Panc1 (cell line): ENCODE measurements around the gene ZDHHC7. TPM values are rescaled to one million over a fixed set of nuclear protein-coding genes. Genes with fewer than 3 reads are reported as not detected.

Experiments used
- ATAC-seq: fragments of 200-7000 bp; cut with Tn5 transposase; 2 replicates; pipeline ENCODE4 v1.9.1; 2020; ENCODE audit warnings: mild to moderate bottlenecking, moderate library complexity
- BruUV-seq: library from RNA; stranded (reverse); fragments of 400-500 nt; replicated peaks from 2 replicates; lab custom pipeline; 2021; lab: Mats Ljungman, UMichigan
- CTCF ChIA-PET: fragments of 300-600 bp; sonication (Branson Sonifier 250); formaldehyde crosslinking; loops from one replicate; lab custom pipeline; 2022; ENCODE audit warnings: antibody characterized with exemption; lab: Charles Lee
- POLR2A ChIA-PET: fragments of 300-600 bp; sonication (Branson Sonifier 250); formaldehyde crosslinking; loops from one replicate; lab custom pipeline; 2022; ENCODE audit warnings: antibody characterized with exemption; lab: Charles Lee
- DNase-seq: peaks from one replicate; pipeline ENCODE4 v3.0.0-alpha.2; 2010; ENCODE audit warnings: low read depth, low spot score
- H3K27ac ChIP-seq: 2 replicates; pipeline ENCODE4 v1.5.1; 2011; ENCODE audit warnings: mild to moderate bottlenecking, low read length, inconsistent platforms
- H3K27me3 ChIP-seq: fragments of 200-500 bp; sonication (Bioruptor generic); 2 replicates; pipeline ENCODE4 v1.6.0; 2014; ENCODE audit warnings: low read length, inconsistent platforms; ENCODE audit not compliant: control insufficient read depth, insufficient read depth
- H3K36me3 ChIP-seq: fragments of 200-500 bp; sonication (Bioruptor generic); 2 replicates; pipeline ENCODE4 v1.5.1; 2014; ENCODE audit warnings: inconsistent platforms, mild to moderate bottlenecking, low read length, moderate library complexity; ENCODE audit not compliant: control insufficient read depth, insufficient read depth
- H3K4me1 ChIP-seq: 2 replicates; pipeline ENCODE4 v1.5.1; 2011; ENCODE audit warnings: inconsistent platforms, mild to moderate bottlenecking, low read length, moderate library complexity; ENCODE audit not compliant: control insufficient read depth, insufficient read depth
- H3K4me3 ChIP-seq, 2 experiments: 2 replicates each; pipeline ENCODE4 v1.5.1; 2011 to 2012; ENCODE audit warnings: low read depth in 2 of 2, low read length in 2 of 2, mild to moderate bottlenecking in 2 of 2, inconsistent platforms in 1 of 2, moderate library complexity in 1 of 2
- H3K9me3 ChIP-seq: fragments of 200-500 bp; sonication (Bioruptor generic); 2 replicates; pipeline ENCODE4 v1.5.1; 2014; ENCODE audit warnings: low read depth, mild to moderate bottlenecking, inconsistent platforms, low read length, moderate library complexity; ENCODE audit not compliant: control insufficient read depth, insufficient read depth
- CTCF ChIP-seq: fragments of 450-650 bp; IDR thresholded peaks from 2 replicates; pipeline ENCODE4 v1.5.1; 2017; ENCODE audit warnings: mild to moderate bottlenecking
- POLR2AphosphoS5 ChIP-seq: IDR thresholded peaks from 2 replicates; pipeline ENCODE4 v1.6.1; 2012; ENCODE audit warnings: mild to moderate bottlenecking, low read depth, low read length, moderate library complexity
- REST ChIP-seq, 2 experiments: IDR thresholded peaks; 2 replicates each; pipeline ENCODE4 v1.6.1; 2011 to 2012; ENCODE audit warnings: low read depth in 2 of 2, control low read depth in 1 of 2, low read length in 1 of 2, mild to moderate bottlenecking in 1 of 2, moderate library complexity in 1 of 2; ENCODE audit not compliant: insufficient read depth in 1 of 2
- SIN3A ChIP-seq: IDR thresholded peaks from 2 replicates; pipeline ENCODE4 v1.6.1; 2012; ENCODE audit warnings: low read depth, mild to moderate bottlenecking, low read length, moderate library complexity, borderline replicate concordance; ENCODE audit not compliant: insufficient read depth
- TCF7L2 ChIP-seq: IDR thresholded peaks from 2 replicates; pipeline ENCODE4 v1.6.1; 2011; ENCODE audit warnings: mild to moderate bottlenecking, low read depth, low read length, inconsistent platforms
- in situ Hi-C: cut with HindIII; loops from 2 replicates; pipeline ENCODE4 v1.10.0; 2016; ENCODE audit warnings: low sequenced_read_pairs, low pct_unique_long_range_greater_than_20kb
- intact Hi-C: fragments of 100-400 bp; cut with micrococcal nuclease; formaldehyde crosslinking; loops from one replicate; pipeline ENCODE4 v1.10.0; 2022; ENCODE audit not compliant: unreplicated experiment
- total RNA-seq: library from RNA; stranded (reverse); gene quantifications from one replicate; pipeline ENCODE4 v1.2.1, GENCODE V29; 2021; ENCODE audit not compliant: unreplicated experiment

Gene ZDHHC7
- total RNA-seq, 1 experiment from 2014 or later, result 71.5 TPM

GRCh38 chr16:84928679-84929420 is 82.5 kb downstream of the ZDHHC7 start:
- TF ChIP-seq SIN3A (no peak), TCF7L2 (no peak), POLR2AphosphoS5 (no peak), CTCF (no peak), REST (IDR thresholded peaks at IDR 0.05; ENCODE audit: insufficient read depth in 1 of 2, low read depth in 2 of 2, low read length in 1 of 2) (no peak)
- in situ Hi-C loops (no loop called here), intact Hi-C loops (loop anchor here (5.0 kb wide), 1 partner anchor 43 kb away; no protein-coding TSS in a partner anchor)
- Histone ChIP-seq H3K9me3 (no peaks in the 10 kb centered on the region), H3K4me1 (no peaks in the 10 kb centered on the region), H3K4me3 (no peak overlapping the region), H3K36me3 (no peaks in the 10 kb centered on the region), H3K27ac (no peak overlapping the region), H3K27me3 (no peaks in the 10 kb centered on the region)
- no peak for DNase-seq
- ChIA-PET CTCF (interaction anchor here (0.6 kb wide), 1 partner anchor 174 kb away, joined by 3 read pairs; no protein-coding TSS in a partner anchor), POLR2A (no interaction called here)
- BruUV-seq, result no TSS peak
- ATAC-seq, result no peak

GRCh38 chr16:84927621-84928591 is 83.4 kb downstream of the ZDHHC7 start:
- H3K27me3 ChIP-seq, result no peaks in the 10 kb centered on the region
- ATAC-seq, result no peak
- intact Hi-C loops (loop anchor here (5.0 kb wide), 1 partner anchor 44 kb away; no protein-coding TSS in a partner anchor), in situ Hi-C loops (no loop called here)
- H3K27ac ChIP-seq, result no peak overlapping the region
- no peaks in the 10 kb centered on the region for H3K9me3 ChIP-seq
- no peak for DNase-seq
- TF ChIP-seq TCF7L2 (no peak), REST (IDR thresholded peaks at IDR 0.05; ENCODE audit: insufficient read depth in 1 of 2, low read depth in 2 of 2, low read length in 1 of 2) (no peak), CTCF (no peak), POLR2AphosphoS5 (no peak), SIN3A (no peak)
- H3K4me1 ChIP-seq, result no peaks in the 10 kb centered on the region
- ChIA-PET POLR2A (no interaction called here), CTCF (interaction anchor here (0.7 kb wide), 1 partner anchor 25 kb away, joined by 3 read pairs; no protein-coding TSS in a partner anchor)
- no TSS peak for BruUV-seq
- H3K4me3 ChIP-seq, result no peak overlapping the region
- H3K36me3 ChIP-seq, result no peaks in the 10 kb centered on the region
